Measurements from ENCODE around the gene ORAI3. TPM values are rescaled to one million over a fixed set of nuclear protein-coding genes. Genes with fewer than 3 reads are reported as not detected.
A peak's percentile ranks its signal among the peaks of the same experiment; 100 is the strongest.

Gene ORAI3
- total RNA-seq, 1 donor from 2014 or later: 30.2 TPM

DNA sequence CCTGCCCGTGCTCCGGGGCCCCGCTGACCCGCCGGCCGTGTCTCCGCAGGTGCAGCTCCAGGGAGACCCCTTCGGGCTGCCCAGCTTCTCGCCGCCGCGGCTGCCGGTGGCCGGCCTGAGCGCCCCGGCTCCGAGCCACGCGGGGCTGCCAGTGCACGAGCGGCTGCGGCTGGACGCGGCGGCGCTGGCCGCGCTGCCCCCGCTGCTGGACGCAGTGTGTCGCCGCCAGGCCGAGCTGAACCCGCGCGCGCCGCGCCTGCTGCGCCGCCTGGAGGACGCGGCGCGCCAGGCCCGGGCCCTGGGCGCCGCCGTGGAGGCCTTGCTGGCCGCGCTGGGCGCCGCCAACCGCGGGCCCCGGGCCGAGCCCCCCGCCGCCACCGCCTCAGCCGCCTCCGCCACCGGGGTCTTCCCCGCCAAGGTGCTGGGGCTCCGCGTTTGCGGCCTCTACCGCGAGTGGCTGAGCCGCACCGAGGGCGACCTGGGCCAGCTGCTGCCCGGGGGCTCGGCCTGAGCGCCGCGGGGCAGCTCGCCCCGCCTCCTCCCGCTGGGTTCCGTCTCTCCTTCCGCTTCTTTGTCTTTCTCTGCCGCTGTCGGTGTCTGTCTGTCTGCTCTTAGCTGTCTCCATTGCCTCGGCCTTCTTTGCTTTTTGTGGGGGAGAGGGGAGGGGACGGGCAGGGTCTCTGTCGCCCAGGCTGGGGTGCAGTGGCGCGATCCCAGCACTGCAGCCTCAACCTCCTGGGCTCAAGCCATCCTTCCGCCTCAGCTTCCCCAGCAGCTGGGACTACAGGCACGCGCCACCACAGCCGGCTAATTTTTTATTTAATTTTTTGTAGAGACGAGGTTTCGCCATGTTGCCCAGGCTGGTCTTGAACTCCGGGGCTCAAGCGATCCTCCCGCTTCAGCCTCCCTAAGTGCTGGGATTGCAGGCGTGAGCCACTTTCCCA, 46.6 kb upstream of the ORAI3 start:
- TF ChIP-seq, protein P1, sequence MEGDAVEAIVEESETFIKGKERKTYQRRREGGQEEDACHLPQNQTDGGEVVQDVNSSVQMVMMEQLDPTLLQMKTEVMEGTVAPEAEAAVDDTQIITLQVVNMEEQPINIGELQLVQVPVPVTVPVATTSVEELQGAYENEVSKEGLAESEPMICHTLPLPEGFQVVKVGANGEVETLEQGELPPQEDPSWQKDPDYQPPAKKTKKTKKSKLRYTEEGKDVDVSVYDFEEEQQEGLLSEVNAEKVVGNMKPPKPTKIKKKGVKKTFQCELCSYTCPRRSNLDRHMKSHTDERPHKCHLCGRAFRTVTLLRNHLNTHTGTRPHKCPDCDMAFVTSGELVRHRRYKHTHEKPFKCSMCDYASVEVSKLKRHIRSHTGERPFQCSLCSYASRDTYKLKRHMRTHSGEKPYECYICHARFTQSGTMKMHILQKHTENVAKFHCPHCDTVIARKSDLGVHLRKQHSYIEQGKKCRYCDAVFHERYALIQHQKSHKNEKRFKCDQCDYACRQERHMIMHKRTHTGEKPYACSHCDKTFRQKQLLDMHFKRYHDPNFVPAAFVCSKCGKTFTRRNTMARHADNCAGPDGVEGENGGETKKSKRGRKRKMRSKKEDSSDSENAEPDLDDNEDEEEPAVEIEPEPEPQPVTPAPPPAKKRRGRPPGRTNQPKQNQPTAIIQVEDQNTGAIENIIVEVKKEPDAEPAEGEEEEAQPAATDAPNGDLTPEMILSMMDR (IDR thresholded peaks at IDR 0.05): no peak
- peak; percentile 83 for DNase-seq

DNA sequence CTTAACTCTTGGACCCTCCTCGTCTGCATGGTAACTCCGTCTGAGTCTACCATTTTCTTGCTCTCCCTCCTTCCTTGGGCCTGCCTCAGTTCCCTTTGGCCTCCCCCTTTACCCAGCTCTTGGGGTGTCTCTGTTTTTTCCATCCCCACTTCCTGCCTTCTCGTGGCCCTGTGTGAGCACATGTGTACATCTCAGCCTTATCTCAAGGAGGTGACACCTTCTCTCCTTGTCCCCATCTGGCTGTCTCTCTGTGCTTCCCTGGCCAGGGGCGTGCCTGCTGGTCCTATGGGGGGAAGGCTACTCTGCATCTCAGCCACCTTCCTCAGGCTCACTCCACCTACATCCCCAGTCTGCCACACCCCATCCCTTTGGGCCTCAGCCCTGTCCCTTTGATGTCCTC, 45.9 kb upstream of the ORAI3 start:
- Histone ChIP-seq H3K4me3 (peak overlapping the region; percentile 56), H3K9me3 (no peaks in the 10 kb centered on the region), H3K4me1 (peaks cover 35% of the 10 kb centered on the region), H3K27ac (peak overlapping the region; percentile 91), H3K36me3 (no peaks in the 10 kb centered on the region), H3K27me3 (ENCODE audit: low read depth) (no peaks in the 10 kb centered on the region)
- DNase-seq: no peak
- intact Hi-C loops (cut with DNase I): no loop called here
- ATAC-seq: peak in 1 of 2 donors; percentile 2
- TF ChIP-seq, protein P1 (IDR thresholded peaks at IDR 0.05): no peak

More for the DNA sequence above, 46.6 kb upstream of the ORAI3 start:
- peak overlapping the region; percentile 60 for H3K4me3 ChIP-seq
- intact Hi-C loops (cut with DNase I): no loop called here
- no peaks in the 10 kb centered on the region for H3K9me3 ChIP-seq
- H3K27me3 ChIP-seq (ENCODE audit: low read depth): no peaks in the 10 kb centered on the region
- peak; percentile 92 to 94 for ATAC-seq
- peaks cover 38% of the 10 kb centered on the region for H3K4me1 ChIP-seq
- H3K27ac ChIP-seq: peak overlapping the region; percentile 91
- no peaks in the 10 kb centered on the region for H3K36me3 ChIP-seq

DNA sequence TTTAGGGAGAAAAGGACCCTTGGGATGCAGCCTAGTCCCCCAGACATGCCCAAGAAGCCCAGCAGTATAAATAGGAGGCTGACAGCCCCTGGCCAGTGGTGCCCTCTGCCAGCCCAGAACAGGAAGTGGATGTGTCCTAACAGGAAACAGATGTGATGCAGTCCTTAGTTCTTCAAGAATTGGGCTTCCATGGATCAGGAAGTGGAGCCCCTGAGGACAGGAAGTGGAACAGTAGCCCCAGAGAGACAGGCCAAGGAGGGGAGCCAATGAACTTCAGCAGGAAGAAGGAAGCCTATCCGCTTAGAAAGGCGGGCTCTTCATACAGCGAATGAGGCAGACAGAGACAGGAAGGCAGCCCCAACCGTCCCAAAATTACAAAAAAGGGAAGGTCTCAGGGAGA, 45.3 kb upstream of the ORAI3 start:
- peak; percentile 51 for DNase-seq
- Histone ChIP-seq H3K36me3 (no peaks in the 10 kb centered on the region), H3K27ac (peak overlapping the region; percentile 91), H3K4me1 (peaks cover 35% of the 10 kb centered on the region), H3K27me3 (ENCODE audit: low read depth) (no peaks in the 10 kb centered on the region), H3K4me3 (no peak overlapping the region), H3K9me3 (no peaks in the 10 kb centered on the region)
- intact Hi-C loops (cut with DNase I): no loop called here
- TF ChIP-seq, protein P1 (IDR thresholded peaks at IDR 0.05): no peak
- peak; percentile 56 to 72 for ATAC-seq

DNA sequence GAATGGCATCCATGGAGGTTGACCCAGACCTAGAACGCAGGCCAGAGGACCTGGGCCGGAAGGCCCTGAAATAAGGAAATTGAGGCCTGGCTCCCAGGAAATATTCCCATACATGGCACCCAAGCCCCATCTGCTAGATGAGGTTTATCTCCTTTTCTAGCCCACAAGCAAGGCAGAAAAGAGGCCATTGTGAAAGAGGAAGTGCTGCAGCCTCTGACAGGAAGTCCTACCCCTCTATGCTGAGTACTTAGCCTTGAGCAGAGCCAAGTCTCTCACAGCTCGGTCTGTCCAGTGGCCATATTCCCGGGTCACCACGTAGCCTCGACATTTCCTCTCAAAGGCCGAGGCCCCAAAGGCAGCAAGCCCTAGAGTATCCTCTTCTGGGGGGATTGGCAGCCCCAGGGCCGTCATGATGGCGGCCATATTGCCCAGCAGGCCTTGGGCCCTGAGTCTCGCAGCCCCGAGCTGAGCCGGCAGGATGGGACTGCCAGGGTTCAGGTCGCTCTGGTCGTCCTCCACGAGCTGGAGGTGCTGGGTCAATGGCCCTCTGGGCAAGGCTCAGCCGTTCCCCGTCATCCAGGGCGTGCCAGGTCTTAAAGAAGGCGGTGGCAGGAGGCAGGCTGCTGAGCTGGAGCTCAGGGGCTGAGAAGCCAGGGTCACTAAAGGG, 44.6 kb upstream of the ORAI3 start:
- Histone ChIP-seq H3K27ac (peak overlapping the region; percentile 91), H3K4me1 (peaks cover 35% of the 10 kb centered on the region), H3K36me3 (no peaks in the 10 kb centered on the region), H3K4me3 (no peak overlapping the region), H3K27me3 (ENCODE audit: low read depth) (no peaks in the 10 kb centered on the region), H3K9me3 (no peaks in the 10 kb centered on the region)
- DNase-seq: peak; percentile 48
- ATAC-seq: no peak
- TF ChIP-seq, protein P1 (IDR thresholded peaks at IDR 0.05): no peak
- intact Hi-C loops (cut with DNase I): no loop called here

DNA sequence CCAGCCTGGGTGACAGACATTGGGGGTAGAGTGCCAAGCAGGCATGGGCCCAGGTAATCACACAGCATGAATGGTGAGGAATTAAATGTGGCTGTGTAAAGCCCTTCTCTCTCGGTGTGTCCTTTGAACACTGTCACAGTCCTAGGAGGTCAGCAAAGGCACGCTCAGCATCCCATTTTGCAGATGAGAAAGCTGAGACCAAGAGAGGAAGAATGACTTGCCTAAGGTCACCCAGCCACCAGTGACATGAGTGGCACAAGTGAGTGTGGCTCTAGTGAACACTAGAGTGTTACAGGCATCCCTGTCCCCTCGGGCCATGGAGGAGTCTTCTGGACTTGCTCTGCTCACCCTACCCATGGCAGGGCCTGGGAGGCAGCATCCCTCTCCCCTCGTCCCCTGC, 41.8 kb upstream of the ORAI3 start:
- no peak overlapping the region for H3K27ac ChIP-seq
- H3K36me3 ChIP-seq: no peaks in the 10 kb centered on the region
- TF ChIP-seq, protein P1 (IDR thresholded peaks at IDR 0.05): no peak
- H3K4me1 ChIP-seq: peaks cover 24% of the 10 kb centered on the region
- DNase-seq: no peak
- H3K4me3 ChIP-seq: no peak overlapping the region
- H3K27me3 ChIP-seq (ENCODE audit: low read depth): no peaks in the 10 kb centered on the region
- no peak for ATAC-seq
- no peaks in the 10 kb centered on the region for H3K9me3 ChIP-seq
- intact Hi-C loops (cut with DNase I): no loop called here

Data from lower lobe of right lung (tissue), 2 donors.